ENCODE measurements around the gene FGGY.

FGGY gene

GRCh38 chr1:59262631-59263030 is 34.3 kb upstream of the FGGY start:
- DNase-seq (ENCODE audit: extremely low read depth, low read depth): no peak
- no peak overlapping the region for H3K4me3 ChIP-seq (replicated peaks; ENCODE audit: low read depth, low read length)
- TF ChIP-seq CTCF (IDR thresholded peaks at IDR 0.05; ENCODE audit: low read depth, low read length, missing control alignments): no peak

- no peak for DNase-seq (ENCODE audit: extremely low read depth, low read depth)
- TF ChIP-seq CTCF (IDR thresholded peaks at IDR 0.05; ENCODE audit: low read depth, low read length, missing control alignments): no peak
- no peak overlapping the region for H3K4me3 ChIP-seq (replicated peaks; ENCODE audit: low read depth, low read length)
These were observed 33.8 kb upstream of the FGGY start for GRCh38 chr1:59263111-59263510.

GRCh38 chr1:59265622-59266021 is 31.3 kb upstream of the FGGY start:
- TF ChIP-seq CTCF (IDR thresholded peaks at IDR 0.05; ENCODE audit: low read depth, low read length, missing control alignments): no peak
- H3K4me3 ChIP-seq (replicated peaks; ENCODE audit: low read depth, low read length): no peak overlapping the region

GRCh38 chr1:59266180-59266926 is 30.5 kb upstream of the FGGY start:
- no peak overlapping the region for H3K4me3 ChIP-seq (replicated peaks; ENCODE audit: low read depth, low read length)
- DNase-seq (ENCODE audit: extremely low read depth, low read depth): no peak
- no peak for TF ChIP-seq CTCF (IDR thresholded peaks at IDR 0.05; ENCODE audit: low read depth, low read length, missing control alignments)

More at GRCh38 chr1:59265622-59266021, 31.3 kb upstream of the FGGY start:
- DNase-seq (ENCODE audit: extremely low read depth, low read depth): no peak

GRCh38 chr1:59266927-59267293 is 30.0 kb upstream of the FGGY start:
- no peak for TF ChIP-seq CTCF (IDR thresholded peaks at IDR 0.05; ENCODE audit: low read depth, low read length, missing control alignments)
- no peak overlapping the region for H3K4me3 ChIP-seq (replicated peaks; ENCODE audit: low read depth, low read length)
- no peak for DNase-seq (ENCODE audit: extremely low read depth, low read depth)

- no peak for TF ChIP-seq CTCF (IDR thresholded peaks at IDR 0.05; ENCODE audit: low read depth, low read length, missing control alignments)
- DNase-seq (ENCODE audit: extremely low read depth, low read depth): no peak
- no peak overlapping the region for H3K4me3 ChIP-seq (replicated peaks; ENCODE audit: low read depth, low read length)
These were observed 28.5 kb upstream of the FGGY start for GRCh38 chr1:59268406-59268805.
